ENCODE results near the gene AFMID. TPM values are rescaled to one million over a fixed set of nuclear protein-coding genes. Genes with fewer than 3 reads are reported as not detected.

Gene AFMID
- total and polyA plus RNA-seq, 2 of the 13 experiments (the other 11 are each of a cell fraction or from before 2014, with no cell fraction given) = 249 to 270 TPM

- H3K36me3 ChIP-seq (replicated peaks in 1 of 2; ENCODE audit: control insufficient read depth in 1 of 2, insufficient read depth in 2 of 2, low read length in 2 of 2) = no peaks in the 10 kb centered on the region
- in situ Hi-C loops (cut with HindIII; ENCODE audit: extremely low pct_ligation_motif_present, low pct_unique_long_range_greater_than_20kb) = no loop called here
- intact Hi-C loops (cut with micrococcal nuclease; ENCODE audit: unreplicated experiment) = loop anchor here (10.0 kb wide), 1 partner anchor 1023 kb away; no protein-coding TSS in a partner anchor
- POLR2A ChIA-PET = interaction anchor here (0.6 to 2.6 kb wide), 12 partner anchors 9 to 1674 kb away, joined by 3 to 16 read pairs (median 4); partner anchors contain the start of genes AFMID, BIRC5, TK1 and TMEM235
- no peak overlapping the region for H3K27ac ChIP-seq (ENCODE audit: extremely low read length, insufficient read depth, low read length)
- H2AFZ ChIP-seq (ENCODE audit: low read length) = no peak overlapping the region
- no peaks in the 10 kb centered on the region for H3K9me3 ChIP-seq (ENCODE audit: low read length)
- H3K4me3 ChIP-seq (replicated peaks in 1 of 3; ENCODE audit: insufficient read depth in 1 of 3, low read depth in 2 of 3, low read length in 3 of 3) = no peak overlapping the region
- DNase-seq (ENCODE audit: low spot score) (peak; percentile 96), ATAC-seq (peak; percentile 91), FAIRE-seq (peak; percentile 98)
- BruUV-seq (replicated peaks) = no TSS peak
- no peak overlapping the region for H3K9ac ChIP-seq (ENCODE audit: insufficient read depth, low read depth, low read length)
- peaks cover 7 to 35% of the 10 kb centered on the region in 2 experiments; a peak in 4 of 5 replicates for H3K27me3 ChIP-seq (ENCODE audit: control insufficient read depth in 1 of 2, insufficient read depth in 2 of 2, low read length in 2 of 2)
- H3K4me1 ChIP-seq (ENCODE audit: insufficient read depth, low read length) = peaks cover 53% of the 10 kb centered on the region
- CTCF ChIA-PET (ENCODE audit: low intra/inter-chr PET ratio, low total read pairs) = no interaction called here
- H3K79me2 ChIP-seq (ENCODE audit: insufficient read depth, low read length) = no peaks in the 10 kb centered on the region
- H3K4me2 ChIP-seq (ENCODE audit: low read depth, low read length) = peak overlapping the region; percentile 25
- no peaks in the 10 kb centered on the region for H4K20me1 ChIP-seq (ENCODE audit: insufficient read depth, low read length)
- 31% methylated on average over 11 of the region's 13 CpGs for WGBS (ENCODE audit: low lambda C conversion rate)
- no peak for TF ChIP-seq ATF1 (CRISPR knock-in tag; IDR thresholded peaks at IDR 0.05)
- TF ChIP-seq ZNF746 (CRISPR knock-in tag; IDR thresholded peaks at IDR 0.05) = peak; percentile 54; the same call in 1 of the 2 replicates
- TF ChIP-seq AKAP8 (CRISPR knock-in tag; IDR thresholded peaks at IDR 0.05) = peak; percentile 65; the same call in 1 of the 2 replicates
- TF ChIP-seq ZNF563 (CRISPR knock-in tag; IDR thresholded peaks at IDR 0.05) = peak; percentile 77; the same call in 1 of the 2 replicates
- TF ChIP-seq ESRRA (CRISPR knock-in tag; IDR thresholded peaks at IDR 0.05; ENCODE audit: low read depth) = peak; percentile 91
- TF ChIP-seq SUZ12 (IDR thresholded peaks at IDR 0.05; ENCODE audit: low read depth, low read length) = no peak
- TF ChIP-seq ZXDC (CRISPR knock-in tag; IDR thresholded peaks at IDR 0.05) = peak; percentile 69; the same call in 1 of the 2 replicates
- TF ChIP-seq POGZ (CRISPR knock-in tag; IDR thresholded peaks at IDR 0.05) = peak; percentile 49; the same call in 1 of the 2 replicates
- TF ChIP-seq DPF2 (CRISPR knock-in tag; IDR thresholded peaks at IDR 0.05; ENCODE audit: borderline replicate concordance, low read depth) = 0 out of 2 replicates have a peak, but pooled peaks have one; percentile 11
- peak; percentile 56; the same call in 1 of the 2 replicates for TF ChIP-seq CHD2 (IDR thresholded peaks at IDR 0.05; ENCODE audit: low read depth, low read length)
- no peak for TF ChIP-seq ZBTB1 (CRISPR knock-in tag; IDR thresholded peaks at IDR 0.05; ENCODE audit: borderline replicate concordance)
- no peak for TF ChIP-seq ZNF143 (CRISPR knock-in tag; IDR thresholded peaks at IDR 0.05)
- peak; percentile 37; the same call in 1 of the 2 replicates for TF ChIP-seq ZNF577 (CRISPR knock-in tag; IDR thresholded peaks at IDR 0.05; ENCODE audit: borderline replicate concordance, low read depth)
- TF ChIP-seq ARID5B (CRISPR knock-in tag; IDR thresholded peaks at IDR 0.05) = peak; percentile 71
- TF ChIP-seq ZFP36L2 (CRISPR knock-in tag; IDR thresholded peaks at IDR 0.05) = no peak
- no peak for TF ChIP-seq ZNF83 (CRISPR knock-in tag; IDR thresholded peaks at IDR 0.05; ENCODE audit: borderline replicate concordance)
- TF ChIP-seq ATF7 (IDR thresholded peaks at IDR 0.05) = peak; percentile 22; the same call in 1 of the 2 replicates
- TF ChIP-seq ATF7 (CRISPR knock-in tag; IDR thresholded peaks at IDR 0.05) = peak; percentile 9; the same call in 1 of the 2 replicates
- TF ChIP-seq TAF1 (CRISPR knock-in tag; IDR thresholded peaks at IDR 0.05) = peak; percentile 50; the same call in 1 of the 2 replicates
Observed at GRCh38 chr17:78241277-78242023, 54.3 kb downstream of the AFMID start.

All from HepG2 (cell line).